ENCODE measurements around the gene HOATZ.

DNA sequence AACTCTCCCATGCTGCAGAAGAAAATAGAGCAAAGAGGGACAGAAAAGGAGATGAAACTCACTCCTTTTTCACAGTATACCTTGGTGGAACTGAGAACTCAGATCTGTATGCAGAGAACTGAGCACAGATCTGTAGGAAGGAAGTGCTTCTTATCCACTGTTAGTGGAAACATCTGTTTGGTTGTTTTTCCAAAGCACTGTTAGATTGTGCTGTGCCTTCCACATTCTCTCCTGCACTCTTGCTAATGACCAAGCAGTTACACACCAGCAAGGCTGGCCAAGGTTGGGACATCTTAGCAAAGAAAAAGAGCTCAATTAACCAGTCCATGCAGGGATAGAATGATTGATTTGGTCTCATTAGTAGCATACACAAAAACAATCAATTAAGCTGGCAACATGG is 67.6 kb downstream of the HOATZ start:
- TF ChIP-seq GATA2 (IDR thresholded peaks at IDR 0.05; ENCODE audit: low read depth, low read length) (no peak), GATA3 (IDR thresholded peaks at IDR 0.05; ENCODE audit: low read depth, low read length) (no peak)

Measured in SH-SY5Y (cell line).